Middle frontal gyrus (tissue), 1 donor: ENCODE results near the gene GSC2.

ENCODE experiments used
- DNase-seq: peaks from one replicate; pipeline ENCODE4 v3.0.0-alpha.2; 2015; ENCODE audit warnings: low spot score; ENCODE audit errors: extremely low spot score

The GSC2 gene

DNA sequence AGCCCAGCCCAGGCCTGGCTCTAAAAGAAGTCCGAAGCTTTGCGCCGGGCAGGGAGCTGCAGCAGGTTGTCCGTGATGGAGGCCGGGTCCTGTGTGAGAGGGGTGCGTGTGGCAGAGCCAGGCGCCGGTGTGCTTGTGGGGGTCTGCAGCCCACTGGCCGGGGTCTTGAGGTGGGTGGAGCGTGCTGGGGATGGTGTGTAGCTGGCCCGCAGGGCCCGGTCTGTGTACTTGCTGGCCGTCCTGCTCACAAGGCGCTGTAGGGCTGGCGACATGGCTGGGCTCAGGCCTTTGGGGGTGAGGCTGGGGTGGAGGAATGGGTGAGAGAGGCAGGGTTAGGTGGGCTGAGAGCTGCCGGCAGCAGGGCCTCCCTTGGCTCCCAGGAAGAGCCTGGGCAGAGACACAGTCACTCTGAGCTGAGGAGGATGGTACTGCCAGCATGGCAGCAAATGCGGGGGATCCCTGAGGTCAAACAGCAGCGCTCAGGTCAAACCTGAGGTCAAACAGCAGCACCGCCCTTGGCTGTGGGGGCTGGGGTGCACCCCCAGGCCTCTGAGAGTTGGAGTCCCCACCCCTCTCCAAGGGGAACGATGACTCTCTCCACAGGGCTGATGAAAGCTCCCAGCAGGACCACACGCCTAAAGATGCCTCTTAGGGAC lies 15.8 kb downstream of the GSC2 start:
- no peak for DNase-seq

DNA sequence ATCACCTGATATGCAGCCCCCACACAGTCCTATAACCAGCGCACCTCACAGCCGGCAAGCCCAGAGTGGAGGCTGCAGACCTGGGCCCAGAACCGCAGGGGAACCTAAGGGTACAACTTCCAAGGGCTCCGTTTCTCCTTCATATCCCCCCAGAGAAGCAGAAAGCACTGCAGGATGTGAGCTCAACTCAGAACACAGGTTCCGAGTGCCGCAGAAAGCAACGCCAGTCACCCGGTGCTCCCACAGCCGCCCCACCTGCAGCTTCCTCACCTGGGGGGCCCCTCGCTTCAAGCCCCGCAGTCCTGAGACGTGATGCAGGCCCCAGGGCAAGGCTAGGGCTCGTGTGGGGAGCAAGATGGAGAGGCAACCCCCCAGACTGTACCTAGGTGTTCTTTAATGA lies 16.5 kb downstream of the GSC2 start:
- no peak for DNase-seq

DNA sequence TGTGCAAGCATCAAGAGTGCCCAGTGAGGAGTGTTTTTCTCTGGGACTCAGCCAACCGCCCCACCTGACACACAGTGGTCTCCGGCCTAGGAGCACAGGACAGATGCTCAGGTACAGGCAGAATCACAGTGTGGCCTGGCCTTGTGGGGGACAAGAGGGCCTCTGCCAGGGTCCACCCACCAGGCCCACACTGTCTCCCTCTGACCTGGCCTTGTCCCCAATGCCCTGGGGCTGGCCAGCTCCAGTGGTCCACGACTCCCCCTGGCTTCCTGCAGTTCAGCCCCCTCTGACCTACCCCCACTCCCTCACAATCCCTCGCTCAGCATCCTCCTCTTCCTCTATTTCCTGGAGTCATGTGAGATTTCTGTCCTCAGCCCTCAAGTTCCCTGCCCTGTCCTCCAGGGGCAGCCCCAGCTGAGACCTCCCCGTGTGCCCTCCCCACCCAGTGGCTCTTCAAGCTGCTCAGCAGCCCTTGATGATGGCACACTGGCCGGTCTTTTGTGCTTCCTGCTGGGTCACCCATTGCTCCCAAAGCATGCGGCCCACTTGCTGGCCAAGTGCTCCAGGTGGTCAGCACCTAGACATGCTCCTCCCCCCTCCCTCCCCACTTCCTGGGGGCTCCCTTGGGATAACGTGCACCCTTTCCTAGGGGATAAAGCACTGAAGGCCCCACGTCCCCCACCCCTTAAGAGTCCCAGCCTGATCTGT lies 17.2 kb downstream of the GSC2 start:
- no peak for DNase-seq

DNA sequence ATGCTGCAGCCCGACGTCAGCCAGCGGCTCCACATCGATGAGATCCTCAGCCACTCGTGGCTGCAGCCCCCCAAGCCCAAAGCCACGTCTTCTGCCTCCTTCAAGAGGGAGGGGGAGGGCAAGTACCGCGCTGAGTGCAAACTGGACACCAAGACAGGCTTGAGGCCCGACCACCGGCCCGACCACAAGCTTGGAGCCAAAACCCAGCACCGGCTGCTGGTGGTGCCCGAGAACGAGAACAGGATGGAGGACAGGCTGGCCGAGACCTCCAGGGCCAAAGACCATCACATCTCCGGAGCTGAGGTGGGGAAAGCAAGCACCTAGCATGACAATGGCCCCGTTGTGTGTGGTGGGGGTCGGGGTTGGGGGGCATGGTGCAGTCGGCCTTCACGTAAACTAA lies 17.9 kb downstream of the GSC2 start:
- no peak for DNase-seq

GRCh38 chr22:19131685-19132015 lies 18.4 kb downstream of the GSC2 start:
- no peak for DNase-seq

GRCh38 chr22:19130959-19131684 lies 19.0 kb downstream of the GSC2 start, which contains the start of gene TSSK2:
Gene TSSK2, plus strand, starts transcription at chr22:19131308. Its CDS starts 92 bp downstream, at chr22:19131400.
- DNase-seq = no peak

- no peak for DNase-seq
Observed at GRCh38 chr22:19129871-19130270, 20.2 kb downstream of the GSC2 start.

GRCh38 chr22:19128946-19129727 lies 21.0 kb downstream of the GSC2 start:
- no peak for DNase-seq

- DNase-seq = no peak
Observed at GRCh38 chr22:19128009-19128401, 22.1 kb downstream of the GSC2 start.

DNA sequence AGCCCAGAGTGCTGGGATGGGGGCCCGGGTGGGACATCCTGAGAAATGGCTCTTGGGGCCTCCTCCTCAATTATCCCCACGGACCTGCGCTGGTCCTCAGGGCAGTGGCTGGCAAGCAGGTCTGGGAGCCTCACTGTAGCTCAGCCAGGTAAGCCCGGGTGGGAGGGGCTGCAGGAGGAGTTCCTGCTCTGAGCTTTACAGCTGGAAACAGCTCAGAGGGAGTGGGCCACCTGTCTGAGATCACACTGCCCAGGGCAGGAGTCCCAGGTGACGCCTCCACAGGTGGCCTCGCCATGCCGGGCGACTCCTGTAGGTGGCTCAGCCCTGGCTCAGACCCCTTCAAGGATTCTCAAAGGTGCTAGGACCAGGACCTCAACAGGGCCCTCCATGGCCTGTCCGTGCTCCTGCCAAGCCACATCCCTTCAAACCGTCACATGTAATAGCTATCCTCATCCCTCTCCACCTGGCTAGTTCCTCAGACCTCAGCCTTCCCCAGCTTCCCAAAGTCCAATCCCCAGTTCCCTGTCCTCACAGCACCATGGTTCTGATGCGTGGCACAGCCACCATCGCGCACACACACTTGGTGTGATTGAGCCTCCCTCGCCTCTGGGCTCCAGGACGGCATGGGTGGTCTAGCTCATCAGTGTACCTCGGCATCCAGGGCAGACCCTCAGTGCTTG lies 22.6 kb downstream of the GSC2 start:
- DNase-seq = no peak

DNA sequence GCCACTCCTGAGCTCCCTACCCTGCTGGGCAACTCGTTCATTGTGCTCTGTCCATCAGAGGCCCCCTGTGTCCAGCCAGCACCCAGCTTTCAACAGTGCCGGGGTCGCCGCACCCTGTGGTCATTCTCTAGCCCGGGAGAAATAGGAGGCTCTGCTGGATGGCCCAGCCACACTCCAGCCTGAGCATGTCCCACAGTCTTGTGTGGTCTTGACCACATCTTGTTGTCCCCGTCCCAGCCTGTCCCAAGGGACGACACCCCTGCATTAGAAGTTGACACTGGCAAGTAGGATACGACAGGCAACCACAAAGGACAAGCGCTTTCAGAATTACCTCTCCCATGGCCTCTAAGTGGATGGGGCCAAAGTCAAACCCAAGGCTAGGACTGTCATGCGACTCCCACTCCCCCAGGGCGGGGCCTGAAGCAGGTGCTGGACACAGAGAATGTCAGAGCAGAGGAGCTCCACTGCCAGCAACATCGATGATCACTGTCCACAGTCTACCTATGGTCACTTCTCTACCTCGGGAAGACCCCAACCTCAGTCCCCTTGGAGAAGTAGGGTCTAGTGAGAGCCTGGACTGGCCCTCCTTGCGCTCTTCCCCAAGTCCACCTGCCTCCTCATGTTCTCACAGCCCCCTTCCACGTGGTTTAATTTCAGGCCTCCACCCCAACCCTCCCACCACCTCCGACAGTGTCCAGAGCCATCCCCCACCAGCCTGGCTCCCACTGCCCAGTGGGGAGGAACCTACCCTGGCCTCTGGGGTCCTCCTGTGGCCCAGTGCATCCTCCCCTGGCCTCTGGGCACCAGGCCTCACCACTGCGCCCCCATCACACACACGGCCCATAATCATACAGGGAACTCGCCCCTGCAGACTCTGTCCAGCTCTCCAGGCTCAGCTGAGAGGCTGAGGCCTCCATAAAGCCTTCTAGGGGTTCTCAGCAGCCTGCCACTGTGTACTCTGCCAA lies 23.5 kb downstream of the GSC2 start:
- no peak for DNase-seq

GRCh38 chr22:19125474-19126308 lies 24.4 kb downstream of the GSC2 start:
- DNase-seq = no peak

- DNase-seq = no peak
Observed at GRCh38 chr22:19125011-19125410, 25.1 kb downstream of the GSC2 start.

DNA sequence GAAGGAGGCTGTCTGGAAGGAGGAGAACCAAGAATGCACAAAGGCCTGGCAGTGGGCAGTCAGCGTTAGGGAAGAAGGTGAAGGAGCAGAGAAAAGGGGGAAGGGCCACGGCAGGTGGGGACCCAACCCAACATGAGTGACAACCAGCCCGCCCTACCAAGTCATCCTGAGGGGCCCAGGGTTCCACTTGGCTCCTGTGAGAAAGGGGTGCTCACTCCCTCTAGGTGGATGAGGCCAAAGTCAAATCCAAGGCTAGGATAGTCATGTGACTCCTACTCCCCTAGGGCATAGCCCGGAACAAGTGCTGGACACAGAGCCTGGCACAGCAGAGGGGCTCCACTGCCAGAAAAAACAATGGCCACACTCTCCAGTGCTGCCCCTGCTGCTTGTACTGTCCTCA lies 25.7 kb downstream of the GSC2 start:
- DNase-seq = no peak

DNA sequence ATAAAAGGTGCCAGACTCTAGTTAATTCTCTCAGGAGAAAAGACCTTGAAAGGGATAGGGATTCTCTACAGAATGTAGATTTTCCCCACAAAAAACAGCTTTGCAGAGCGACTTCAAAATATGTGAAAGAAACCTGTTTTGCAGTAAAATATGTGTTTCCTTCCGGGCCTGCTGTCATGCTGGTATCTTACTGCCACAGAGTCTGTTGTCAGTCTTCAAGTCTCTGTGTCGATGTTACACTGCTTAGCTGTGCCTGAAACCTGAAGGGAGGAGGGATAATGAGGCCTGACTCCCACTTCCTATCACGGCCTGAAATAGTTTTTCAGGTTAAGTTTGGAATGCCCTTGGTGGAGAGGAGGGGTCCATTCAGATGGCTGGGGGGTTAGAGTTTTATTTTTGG lies 26.2 kb downstream of the GSC2 start:
- DNase-seq = no peak

DNA sequence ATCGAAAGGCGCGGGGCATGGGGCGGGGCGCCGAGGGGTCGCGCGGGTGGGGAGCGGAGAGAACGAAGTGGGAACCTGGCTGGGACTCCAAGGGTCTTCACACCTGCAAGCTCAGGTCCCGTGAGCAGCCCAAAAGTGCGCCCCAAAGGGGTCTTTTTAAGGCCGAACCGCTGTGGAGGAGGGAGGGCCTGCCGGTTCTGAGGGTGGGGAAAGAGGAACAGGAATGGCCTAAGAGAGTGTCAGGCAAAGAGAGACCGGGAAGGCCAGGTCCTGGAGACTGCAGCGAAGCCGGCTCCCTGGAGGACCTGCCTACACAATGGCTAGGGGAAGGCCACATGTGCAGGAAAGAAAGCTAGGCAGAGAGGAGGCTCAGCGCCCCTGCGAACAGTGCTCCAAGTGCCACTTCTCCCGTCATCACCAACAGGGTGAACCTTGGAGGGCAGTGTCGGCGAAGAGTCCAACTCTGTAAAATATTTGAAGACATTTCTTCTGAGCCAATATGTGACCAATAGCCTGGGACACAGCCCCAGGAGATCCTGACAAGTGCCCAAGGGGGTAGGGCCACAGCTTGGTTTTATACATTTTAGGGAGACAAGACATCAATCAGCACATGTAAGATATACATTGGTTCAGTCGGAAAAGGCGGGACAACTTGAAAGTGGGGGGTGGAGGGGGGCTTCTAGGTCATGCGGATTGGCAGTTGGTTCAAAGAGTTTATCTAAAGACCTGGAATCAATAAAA lies 27.2 kb downstream of the GSC2 start:
- no peak for DNase-seq

DNA sequence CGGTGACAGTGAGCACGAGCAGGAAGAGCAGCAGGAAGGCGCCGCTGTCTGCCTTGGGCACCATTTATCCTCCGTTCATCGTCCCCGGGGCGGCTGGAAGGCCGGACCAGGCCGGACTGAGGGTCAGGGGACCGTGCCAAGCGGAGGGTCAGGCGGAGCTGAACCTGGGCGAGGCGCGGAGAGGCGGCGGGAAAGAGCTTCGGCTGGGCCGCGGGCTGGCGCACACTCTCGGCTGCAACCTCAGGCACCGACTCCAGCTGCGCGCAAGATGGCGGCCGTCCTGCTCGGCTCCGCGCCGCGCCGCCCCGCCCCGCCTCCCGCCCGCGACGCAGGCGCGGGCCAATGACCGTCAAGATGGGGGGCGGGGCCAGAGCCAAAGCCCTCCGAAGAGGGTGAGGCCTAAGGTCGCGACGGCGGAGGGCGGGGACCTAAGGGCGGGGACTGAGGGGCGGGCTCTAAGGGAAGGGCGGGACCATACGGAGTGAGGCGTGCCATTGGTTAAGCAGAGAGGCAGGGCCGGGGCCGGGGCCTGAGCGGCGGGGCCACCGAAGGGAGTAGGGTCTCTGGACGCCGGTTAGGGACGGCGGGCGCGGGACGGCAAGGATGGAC lies 27.8 kb downstream of the GSC2 start, which contains the start of gene DGCR2:
Gene DGCR2, minus strand, starts transcription at position 270 of the 609 bp plus-strand sequence. Its CDS starts 206 bp downstream, at position 64.
- DNase-seq = peak; percentile 93

DNA sequence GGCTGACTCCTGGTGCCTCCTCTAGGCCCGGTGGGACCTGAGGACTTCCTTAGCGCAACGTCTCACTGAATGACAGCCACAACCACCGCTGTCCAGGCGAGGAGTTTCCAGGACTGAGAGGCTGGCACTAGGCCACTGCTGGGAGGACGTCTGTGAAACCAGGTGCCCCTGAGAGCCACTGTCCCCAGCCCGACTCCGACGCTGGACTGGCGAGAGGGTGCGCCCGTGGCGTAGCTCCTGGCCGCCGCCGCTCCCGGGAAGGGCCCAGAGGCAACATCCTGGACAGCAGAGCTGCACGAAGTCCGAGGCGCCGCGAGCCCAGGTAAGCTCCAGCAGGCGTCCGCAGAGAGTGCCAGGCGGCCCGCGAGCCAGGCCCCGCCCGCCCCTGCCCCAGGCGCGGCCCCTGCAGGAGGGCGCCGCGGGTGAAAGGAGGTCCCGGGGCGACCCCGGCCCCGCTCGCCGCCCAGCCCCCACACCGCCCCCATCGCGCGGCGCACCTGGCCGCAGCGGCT lies 28.4 kb downstream of the GSC2 start:
- no peak for DNase-seq
